ENCODE measurements around the gene HBP1. TPM values are rescaled to one million over a fixed set of nuclear protein-coding genes. Genes with fewer than 3 reads are reported as not detected.

The HBP1 gene
- polyA plus RNA-seq, 2 of the 4 experiments (the other 2 are of a cell fraction): 28.9 to 52.4 TPM

GRCh38 chr7:107128748-107129147, 40.1 kb upstream of the HBP1 start:
- 73% methylated on average over 3 of the region's 3 CpGs for WGBS (ENCODE audit: missing lambda C conversion rate)
- ATAC-seq (no peak), FAIRE-seq (no peak), DNase-seq (ENCODE audit: low read depth in 1 of 2, low spot score in 1 of 2) (no peak)
- ChIA-PET CTCF (no interaction called here), POLR2A (no interaction called here)
- Histone ChIP-seq H3K4me2 (no peak overlapping the region), H3K9me3 (no peaks in the 10 kb centered on the region), H3K4me1 (no peaks in the 10 kb centered on the region), H3K27ac (no peak overlapping the region), H3K4me3 (no peak overlapping the region)
- TF ChIP-seq NFE2L2 (conservative IDR thresholded peaks at IDR 0.05; ENCODE audit: low read length): peak; percentile 67
- peak; percentile 38 for TF ChIP-seq MAFK (IDR thresholded peaks at IDR 0.05; ENCODE audit: partially characterized antibody)
- TF ChIP-seq CTCF (IDR thresholded peaks at IDR 0.05): no peak

- TF ChIP-seq BHLHE40 (IDR thresholded peaks at IDR 0.05; ENCODE audit: low read depth, low read length) (no peak), MAZ (IDR thresholded peaks at IDR 0.05; ENCODE audit: borderline replicate concordance, low read depth, low read length) (no peak), HDAC2 (IDR thresholded peaks at IDR 0.05) (no peak), E2F6 (IDR thresholded peaks at IDR 0.05; ENCODE audit: borderline replicate concordance, low read depth) (no peak)
- TF ChIP-seq, protein P1, sequence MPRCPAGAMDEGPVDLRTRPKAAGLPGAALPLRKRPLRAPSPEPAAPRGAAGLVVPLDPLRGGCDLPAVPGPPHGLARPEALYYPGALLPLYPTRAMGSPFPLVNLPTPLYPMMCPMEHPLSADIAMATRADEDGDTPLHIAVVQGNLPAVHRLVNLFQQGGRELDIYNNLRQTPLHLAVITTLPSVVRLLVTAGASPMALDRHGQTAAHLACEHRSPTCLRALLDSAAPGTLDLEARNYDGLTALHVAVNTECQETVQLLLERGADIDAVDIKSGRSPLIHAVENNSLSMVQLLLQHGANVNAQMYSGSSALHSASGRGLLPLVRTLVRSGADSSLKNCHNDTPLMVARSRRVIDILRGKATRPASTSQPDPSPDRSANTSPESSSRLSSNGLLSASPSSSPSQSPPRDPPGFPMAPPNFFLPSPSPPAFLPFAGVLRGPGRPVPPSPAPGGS (IDR thresholded peaks at IDR 0.05): no peak
- FAIRE-seq (no peak), ATAC-seq (peak; percentile 50 to 70; a peak in 3 of 6 replicates), DNase-seq (ENCODE audit: low read depth in 1 of 2, low spot score in 1 of 2) (peak; percentile 9 to 30)
- CTCF ChIA-PET: interaction anchor here (0.6 to 3.1 kb wide), 7 partner anchors 8 to 473 kb away, joined by 3 to 19 read pairs (median 4); no protein-coding TSS in a partner anchor
- Histone ChIP-seq H3K27ac (no peak overlapping the region), H3K4me3 (no peak overlapping the region), H3K4me1 (no peaks in the 10 kb centered on the region), H3K4me2 (no peak overlapping the region), H3K9me3 (no peaks in the 10 kb centered on the region)
- POLR2A ChIA-PET: no interaction called here
- 73% methylated on average over 6 of the region's 6 CpGs for WGBS (ENCODE audit: missing lambda C conversion rate)
These were observed 38.1 kb upstream of the HBP1 start for GRCh38 chr7:107130487-107131220.

DNA sequence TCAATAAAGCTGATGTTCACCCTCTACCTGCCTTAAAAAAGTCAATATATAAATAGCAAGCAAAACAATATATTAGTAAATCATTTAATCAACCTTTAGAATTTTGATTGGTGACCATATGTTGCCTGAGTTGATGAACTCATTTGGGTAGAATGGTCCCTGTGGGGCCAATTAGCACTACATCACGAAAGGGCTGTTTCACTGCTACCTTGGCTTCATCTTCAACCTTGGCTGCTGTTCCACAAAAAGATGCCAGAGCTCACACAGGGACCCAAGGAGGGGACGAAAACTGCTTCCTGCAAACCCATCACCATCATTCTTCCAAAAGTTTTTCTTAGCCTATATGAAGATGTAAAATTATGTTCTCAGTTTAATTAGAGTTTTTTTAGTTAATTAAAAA, 35.4 kb upstream of the HBP1 start:
- Histone ChIP-seq H3K4me1 (no peaks in the 10 kb centered on the region), H3K27ac (no peak overlapping the region), H3K9me3 (no peaks in the 10 kb centered on the region), H3K4me2 (no peak overlapping the region), H3K4me3 (no peak overlapping the region)
- ChIA-PET CTCF (interaction anchor here (0.5 to 1.9 kb wide), 5 partner anchors 10 to 362 kb away, joined by 3 to 9 read pairs (median 3); no protein-coding TSS in a partner anchor), POLR2A (no interaction called here)
- ATAC-seq: no peak
- no peak for FAIRE-seq
- TF ChIP-seq POLR2AphosphoS2 (conservative IDR thresholded peaks at IDR 0.05; ENCODE audit: low read length) (no peak), EHMT2 (IDR thresholded peaks at IDR 0.05; ENCODE audit: low read depth) (no peak), HOXA7 (CRISPR knock-in tag; IDR thresholded peaks at IDR 0.05) (no peak), HOXB5 (CRISPR knock-in tag; IDR thresholded peaks at IDR 0.05) (no peak), REST (IDR thresholded peaks at IDR 0.05) (no peak)
- WGBS (ENCODE audit: missing lambda C conversion rate): 39% methylated on average over 2 of the region's 2 CpGs
- DNase-seq (ENCODE audit: low read depth in 1 of 2, low spot score in 1 of 2): no peak

All from A549 (cell line).